GM12801 (cell line): Measurements from ENCODE around the gene RABGEF1.

ENCODE experiments used
- TF ChIP-seq, protein P1 (sequence below): IDR thresholded peaks from one replicate; pipeline ENCODE4 v1.5.1; 2011; ENCODE audit warnings: control low read depth; ENCODE audit not compliant: insufficient read length; ENCODE audit errors: extremely low read depth

RABGEF1 gene

DNA sequence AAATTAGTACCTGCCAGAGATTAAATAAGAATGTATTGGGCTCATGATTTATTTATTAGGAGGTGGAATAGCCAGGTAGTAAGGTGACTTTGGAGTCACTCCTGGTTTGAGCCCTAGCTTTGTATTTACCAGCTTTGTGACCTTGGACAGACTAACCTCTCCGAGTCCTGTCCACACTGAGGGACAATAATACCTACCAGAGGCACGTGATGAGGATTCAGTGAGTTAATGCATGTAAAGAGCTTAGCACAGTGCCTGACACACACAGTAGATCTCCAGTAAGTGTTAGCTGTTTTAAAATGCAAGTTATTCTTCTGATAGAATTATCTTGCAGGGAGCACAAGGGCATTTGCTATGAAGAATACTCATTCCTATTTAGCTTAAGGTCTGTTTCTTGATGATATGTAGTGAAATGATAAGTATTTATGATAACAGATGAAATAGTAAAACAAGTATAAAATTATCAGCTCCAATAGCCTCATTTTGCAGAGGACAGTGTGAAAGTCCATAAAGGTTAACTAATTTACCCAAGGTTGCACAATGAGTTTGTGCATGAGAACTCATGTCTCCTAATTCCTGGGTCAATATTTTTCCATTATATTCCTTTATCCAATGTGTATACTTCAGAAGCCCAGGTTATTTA lies 36.4 kb downstream of the RABGEF1 start:
- TF ChIP-seq, protein P1, sequence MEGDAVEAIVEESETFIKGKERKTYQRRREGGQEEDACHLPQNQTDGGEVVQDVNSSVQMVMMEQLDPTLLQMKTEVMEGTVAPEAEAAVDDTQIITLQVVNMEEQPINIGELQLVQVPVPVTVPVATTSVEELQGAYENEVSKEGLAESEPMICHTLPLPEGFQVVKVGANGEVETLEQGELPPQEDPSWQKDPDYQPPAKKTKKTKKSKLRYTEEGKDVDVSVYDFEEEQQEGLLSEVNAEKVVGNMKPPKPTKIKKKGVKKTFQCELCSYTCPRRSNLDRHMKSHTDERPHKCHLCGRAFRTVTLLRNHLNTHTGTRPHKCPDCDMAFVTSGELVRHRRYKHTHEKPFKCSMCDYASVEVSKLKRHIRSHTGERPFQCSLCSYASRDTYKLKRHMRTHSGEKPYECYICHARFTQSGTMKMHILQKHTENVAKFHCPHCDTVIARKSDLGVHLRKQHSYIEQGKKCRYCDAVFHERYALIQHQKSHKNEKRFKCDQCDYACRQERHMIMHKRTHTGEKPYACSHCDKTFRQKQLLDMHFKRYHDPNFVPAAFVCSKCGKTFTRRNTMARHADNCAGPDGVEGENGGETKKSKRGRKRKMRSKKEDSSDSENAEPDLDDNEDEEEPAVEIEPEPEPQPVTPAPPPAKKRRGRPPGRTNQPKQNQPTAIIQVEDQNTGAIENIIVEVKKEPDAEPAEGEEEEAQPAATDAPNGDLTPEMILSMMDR: no peak

DNA sequence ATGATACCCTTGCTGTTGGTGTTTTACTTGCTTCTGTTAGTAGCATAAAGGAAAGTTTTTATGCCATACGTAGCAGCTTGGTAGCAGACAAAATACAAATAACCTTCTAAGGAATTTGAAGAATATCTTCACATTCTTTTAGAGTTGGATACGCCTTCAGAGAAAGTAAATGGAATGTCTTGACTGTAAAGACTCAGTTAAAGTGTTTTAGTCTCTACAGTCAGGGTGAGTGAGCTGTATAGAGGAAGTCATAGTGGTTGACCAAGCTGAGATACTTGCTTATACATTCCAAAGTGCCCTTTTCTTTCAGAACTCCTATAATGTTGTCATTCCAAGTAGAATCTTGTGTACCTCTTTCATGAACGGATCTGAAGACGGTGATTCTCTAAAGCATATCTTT lies 37.7 kb downstream of the RABGEF1 start:
- TF ChIP-seq, protein P1: no peak

DNA sequence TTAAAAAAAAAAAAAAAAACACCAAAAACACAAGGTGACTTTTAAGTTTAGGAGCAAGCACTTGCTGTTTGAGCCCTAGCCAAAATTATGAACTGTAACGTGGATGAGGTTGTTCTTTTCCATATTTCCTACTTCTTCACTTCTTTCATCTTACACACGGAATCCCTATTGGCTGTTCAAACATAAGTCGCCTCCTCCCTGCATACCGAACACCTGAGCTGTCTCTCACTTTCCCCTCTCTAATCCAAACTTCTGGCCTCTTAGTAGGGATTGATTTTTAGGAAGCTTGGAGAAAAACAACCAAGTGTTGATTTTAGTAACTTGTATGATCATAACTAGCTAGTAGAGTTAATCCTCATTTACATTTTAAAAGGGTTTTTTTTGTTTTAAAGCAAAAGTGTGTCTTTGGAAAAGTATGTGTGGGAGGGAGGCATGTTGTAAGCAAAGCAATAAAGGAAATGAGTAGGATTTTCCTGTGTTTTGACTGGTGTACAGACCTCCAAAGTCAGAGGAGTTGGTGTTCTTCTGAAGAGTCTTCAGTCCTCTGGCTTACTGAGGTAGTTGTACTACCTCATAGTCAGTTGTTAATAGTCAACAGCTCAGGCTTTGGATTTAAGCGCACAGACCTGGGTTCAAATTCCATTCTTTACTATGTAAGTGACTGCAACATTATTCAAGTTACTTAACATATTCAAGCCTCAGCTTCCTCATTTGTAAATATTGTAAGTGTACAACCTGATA lies 39.3 kb downstream of the RABGEF1 start:
- TF ChIP-seq, protein P1: no peak

DNA sequence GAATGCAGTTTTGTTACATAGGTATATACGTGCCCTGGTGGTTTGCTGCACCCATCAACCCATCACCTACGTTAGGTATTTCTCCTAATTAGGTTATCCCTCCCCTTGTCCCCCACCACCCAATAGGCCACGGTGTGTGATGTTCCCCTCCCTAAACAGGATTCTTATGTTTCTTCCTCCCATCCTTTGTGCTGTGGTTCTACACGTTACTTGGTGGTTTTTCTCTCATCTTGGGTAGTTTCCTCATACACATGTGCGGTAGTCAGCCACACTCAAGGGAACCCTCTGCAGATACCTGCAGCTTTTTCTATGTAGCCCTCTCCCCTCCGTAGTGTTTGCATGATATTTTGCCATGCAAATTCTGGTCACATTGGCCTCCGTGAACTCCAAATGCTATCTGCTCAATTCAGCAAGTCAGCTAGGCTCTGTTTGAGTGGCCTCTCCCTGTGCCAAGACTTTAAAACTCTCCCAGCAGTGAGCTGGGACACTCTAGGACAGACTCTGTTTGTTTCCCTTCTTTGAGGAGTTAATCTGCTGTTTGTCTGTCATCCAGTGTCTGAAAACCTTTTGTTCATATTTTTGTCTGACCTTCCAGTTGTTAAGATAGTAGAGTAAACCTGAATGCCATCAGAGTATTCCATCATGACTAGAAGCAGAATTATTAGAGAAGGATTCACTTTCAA lies 41.0 kb downstream of the RABGEF1 start:
- TF ChIP-seq, protein P1: no peak

DNA sequence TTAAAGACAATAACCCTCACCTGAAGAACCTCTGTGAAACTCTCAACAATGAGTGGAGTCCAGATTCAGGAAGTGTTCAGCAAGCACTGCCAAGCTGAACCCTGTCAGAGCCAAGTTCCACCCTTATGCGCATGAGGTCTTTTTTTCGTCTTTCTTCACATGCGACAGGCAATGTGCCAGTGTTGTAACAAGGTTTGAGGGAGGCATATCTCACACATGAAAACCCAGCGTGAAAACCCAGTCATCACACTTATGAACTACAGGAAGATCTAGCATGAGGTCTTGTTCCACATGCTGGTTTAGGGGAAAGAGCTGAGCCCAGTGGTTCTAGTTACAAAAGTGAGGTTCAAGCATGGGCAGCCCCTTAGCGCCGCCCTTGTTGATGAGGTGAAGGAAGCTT lies 49.7 kb downstream of the RABGEF1 start:
- TF ChIP-seq, protein P1: no peak

DNA sequence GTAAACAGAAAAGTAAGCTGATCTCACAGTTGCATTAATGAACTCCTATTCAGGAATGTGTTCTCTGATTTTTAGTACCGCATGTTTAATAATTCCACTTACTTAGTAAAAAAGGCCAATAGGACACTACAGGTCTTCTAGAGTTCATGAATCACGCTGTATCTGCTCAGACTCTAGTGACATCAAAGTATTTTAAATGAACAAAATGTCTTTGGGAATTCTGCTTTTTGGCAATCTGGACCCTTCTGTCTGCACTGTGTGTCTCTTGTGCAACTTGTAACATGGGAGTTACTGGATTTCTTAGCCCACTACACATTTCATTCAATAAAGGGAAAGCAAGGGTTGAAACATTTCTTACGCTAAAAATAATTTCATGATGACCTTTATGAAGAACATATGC lies 50.2 kb downstream of the RABGEF1 start:
- TF ChIP-seq, protein P1: no peak

DNA sequence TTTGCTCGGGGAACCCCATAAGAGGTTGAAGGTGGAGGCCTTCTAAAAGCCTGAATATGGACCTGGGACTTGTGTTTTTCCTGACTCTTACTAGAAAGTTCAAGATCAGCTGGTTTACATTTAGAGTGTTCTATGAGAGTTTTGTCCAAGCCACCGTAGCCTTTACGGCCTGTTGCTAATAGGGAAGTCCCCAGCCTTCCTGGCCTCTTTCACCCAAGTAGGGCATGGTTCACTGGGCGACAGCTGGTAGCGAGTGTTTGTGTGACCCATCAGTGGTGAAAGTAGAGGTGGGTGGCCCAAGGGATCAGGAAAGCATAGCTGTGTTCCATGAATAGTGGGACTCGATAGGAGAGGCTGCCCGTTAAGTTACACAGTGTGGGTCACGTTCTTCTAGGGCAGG lies 60.1 kb downstream of the RABGEF1 start:
- TF ChIP-seq, protein P1: no peak
